ENCODE results near the gene EPC1. TPM values are rescaled to one million over a fixed set of nuclear protein-coding genes. Genes with fewer than 3 reads are reported as not detected.

The EPC1 gene
- total and polyA plus RNA-seq, 2 of the 8 experiments (the other 6 are each of a cell fraction or from before 2014, with no cell fraction given) = 23.7 to 42.3 TPM

- peak; percentile 64 for TF ChIP-seq CHD7 (IDR thresholded peaks at IDR 0.05; ENCODE audit: insufficient replicate concordance, low read length)
- 0 out of 2 replicates have a peak, but pooled peaks have one; percentile 33 for TF ChIP-seq TBP (IDR thresholded peaks at IDR 0.05; ENCODE audit: low read depth, low read length)
- 0 out of 2 replicates have a peak, but pooled peaks have one; percentile 35 for TF ChIP-seq PHF8 (conservative IDR thresholded peaks at IDR 0.05; ENCODE audit: low read depth, low read length)
Observed at GRCh38 chr10:32379318-32379949, 32.5 kb upstream of the EPC1 start (continued).

Data from H1 (cell line).